ENCODE measurements around the gene CCDC146.
"Not testable (repeated sequence)": the region's sequence is repeated elsewhere in the genome, so short reads cannot be mapped to it uniquely, and the experiment has no call there.

CCDC146 gene

DNA sequence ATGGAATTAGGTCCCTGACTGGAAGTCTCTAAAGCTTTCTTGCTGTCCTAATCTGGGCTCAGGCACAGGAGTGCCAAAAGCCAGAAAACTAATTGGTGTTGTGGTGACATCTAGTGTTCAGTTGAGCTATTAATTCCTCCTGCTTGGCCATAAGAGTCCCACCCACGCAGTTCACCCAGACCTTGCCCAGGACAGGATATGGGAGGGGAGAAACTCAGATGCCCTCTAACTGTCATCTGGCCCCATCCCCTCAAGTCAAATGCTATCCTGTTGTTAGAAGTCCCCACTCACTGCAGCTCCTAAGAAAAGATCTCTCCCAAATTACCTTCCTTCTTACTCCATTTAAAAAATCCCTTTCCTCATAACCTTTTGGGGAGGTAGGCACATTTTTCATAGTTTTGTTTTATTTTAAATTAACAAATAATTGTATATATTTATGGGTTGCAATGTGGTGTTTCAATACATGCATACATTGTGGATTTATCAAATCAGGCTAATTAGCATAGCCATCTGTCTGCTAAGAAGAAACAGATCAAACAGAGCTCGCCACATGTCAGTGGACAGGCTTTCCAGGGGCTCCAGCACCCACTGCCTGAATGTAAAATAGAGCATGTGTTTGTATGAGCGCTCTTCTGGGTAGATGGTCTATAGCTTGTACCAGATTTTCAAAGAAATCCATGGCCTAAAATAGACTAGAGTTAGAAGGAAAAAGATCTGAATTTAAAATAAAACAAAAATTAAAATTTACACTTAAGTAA lies 209.7 kb downstream of the CCDC146 start:
- H3K4me3 ChIP-seq (ENCODE audit: low read depth, low read length), result no peak overlapping the region
- in situ Hi-C loops (cut with HindIII; ENCODE audit: low sequenced_read_pairs), result no loop called here

GRCh38 chr7:77334039-77334438 lies 211.6 kb downstream of the CCDC146 start:
- DNase-seq (ENCODE audit: low read depth, low spot score); in situ Hi-C loops (cut with HindIII; ENCODE audit: low sequenced_read_pairs); H3K4me3 ChIP-seq (ENCODE audit: low read depth, low read length): not testable (repeated sequence)

More for the DNA sequence above, 209.7 kb downstream of the CCDC146 start:
- DNase-seq (ENCODE audit: low read depth, low spot score), result peak; percentile 89
- peak; percentile 60 for TF ChIP-seq CTCF (IDR thresholded peaks at IDR 0.05; ENCODE audit: low read depth, low read length)

GRCh38 chr7:77335581-77335980 lies 213.2 kb downstream of the CCDC146 start:
- no peak overlapping the region for H3K4me3 ChIP-seq (ENCODE audit: low read depth, low read length)
- no peak for DNase-seq (ENCODE audit: low read depth, low spot score)
- in situ Hi-C loops (cut with HindIII; ENCODE audit: low sequenced_read_pairs), result no loop called here
- TF ChIP-seq CTCF (IDR thresholded peaks at IDR 0.05; ENCODE audit: low read depth, low read length), result no peak

- TF ChIP-seq CTCF (IDR thresholded peaks at IDR 0.05; ENCODE audit: low read depth, low read length), result no peak
- in situ Hi-C loops (cut with HindIII; ENCODE audit: low sequenced_read_pairs), result no loop called here
- no peak overlapping the region for H3K4me3 ChIP-seq (ENCODE audit: low read depth, low read length)
- DNase-seq (ENCODE audit: low read depth, low spot score), result no peak
Observed at GRCh38 chr7:77337456-77337990, 215.1 kb downstream of the CCDC146 start.

DNA sequence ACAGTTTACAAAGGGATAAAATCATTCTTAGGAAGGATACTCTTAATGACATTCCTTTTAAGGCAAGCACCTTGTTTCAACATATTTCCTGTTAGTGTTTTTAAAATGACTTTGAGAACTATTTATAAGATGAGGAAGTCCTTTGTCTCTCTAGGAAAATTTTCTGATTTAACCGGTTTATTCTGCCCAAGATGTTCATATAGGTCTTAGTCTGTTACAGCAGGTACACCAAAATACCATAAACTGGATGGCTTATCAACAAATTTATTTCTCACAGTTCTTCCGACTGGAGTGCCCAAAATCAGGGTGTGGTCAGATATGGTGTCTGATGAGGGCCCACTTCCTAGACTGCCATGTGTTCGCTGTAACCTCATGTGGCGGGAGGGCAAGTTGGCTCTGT lies 215.8 kb downstream of the CCDC146 start:
- no peak for DNase-seq (ENCODE audit: low read depth, low spot score)
- no peak for TF ChIP-seq CTCF (IDR thresholded peaks at IDR 0.05; ENCODE audit: low read depth, low read length)
- in situ Hi-C loops (cut with HindIII; ENCODE audit: low sequenced_read_pairs), result no loop called here
- no peak overlapping the region for H3K4me3 ChIP-seq (ENCODE audit: low read depth, low read length)

DNA sequence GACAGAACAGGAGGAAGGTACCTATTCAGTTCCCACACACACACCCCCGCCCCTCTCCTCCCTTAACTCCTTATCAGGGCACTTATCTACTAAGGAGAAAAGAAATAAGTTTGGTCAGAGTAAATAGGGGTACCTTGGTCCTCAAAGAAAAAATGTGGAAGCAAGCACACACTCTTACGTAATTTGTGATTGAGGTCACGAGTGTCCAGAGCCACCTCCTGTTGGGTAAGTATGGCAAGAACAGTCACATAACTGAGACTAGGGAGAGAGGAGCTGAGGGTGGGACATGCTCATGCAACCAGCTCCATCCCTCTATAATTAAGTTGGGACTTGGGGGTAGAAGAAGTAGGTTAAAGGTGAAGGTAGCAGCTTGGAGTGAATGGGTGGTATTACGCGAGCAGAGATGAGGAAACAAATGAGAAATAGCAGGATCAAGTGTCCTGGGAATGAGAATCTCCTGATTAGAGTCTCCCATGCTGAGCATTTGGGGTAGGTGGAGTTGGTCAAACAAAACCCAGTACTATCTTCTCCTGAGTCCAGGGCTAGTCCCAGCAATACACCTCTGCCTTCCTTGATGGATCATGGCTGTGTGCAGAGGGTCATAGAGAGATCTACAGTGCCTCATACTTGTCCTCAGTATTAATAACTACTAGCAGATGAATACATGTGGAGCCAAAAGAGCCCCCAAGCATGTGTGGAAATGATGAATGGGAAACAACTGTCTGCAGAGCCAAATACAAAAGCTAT lies 216.6 kb downstream of the CCDC146 start:
- in situ Hi-C loops (cut with HindIII; ENCODE audit: low sequenced_read_pairs), result no loop called here
- no peak for DNase-seq (ENCODE audit: low read depth, low spot score)
- TF ChIP-seq CTCF (IDR thresholded peaks at IDR 0.05; ENCODE audit: low read depth, low read length), result no peak
- no peak overlapping the region for H3K4me3 ChIP-seq (ENCODE audit: low read depth, low read length)

GRCh38 chr7:77339726-77340125 lies 217.3 kb downstream of the CCDC146 start:
- DNase-seq (ENCODE audit: low read depth, low spot score), result no peak
- no peak for TF ChIP-seq CTCF (IDR thresholded peaks at IDR 0.05; ENCODE audit: low read depth, low read length)
- no peak overlapping the region for H3K4me3 ChIP-seq (ENCODE audit: low read depth, low read length)
- in situ Hi-C loops (cut with HindIII; ENCODE audit: low sequenced_read_pairs), result no loop called here
